Hepatocyte (in vitro differentiated cells): Measurements from ENCODE around the gene GIMAP5.

ENCODE experiments used
- CTCF ChIP-seq: fragments of 200-600 bp; sonication (generic); IDR thresholded peaks from 2 replicates; pipeline ENCODE4 v1.5.1; 2016; ENCODE audit warnings: antibody characterized with exemption, mild to moderate bottlenecking; ENCODE audit not compliant: poor library complexity
- EZH2 ChIP-seq: fragments of 200-600 bp; sonication (generic); IDR thresholded peaks from 2 replicates; pipeline ENCODE4 v1.6.1; 2016; ENCODE audit warnings: antibody characterized with exemption, mild to moderate bottlenecking, borderline replicate concordance
- EZH2phosphoT487 ChIP-seq: fragments of 200-600 bp; sonication (generic); IDR thresholded peaks from one replicate; pipeline ENCODE4 v1.6.1; 2018; ENCODE audit warnings: antibody characterized with exemption, mild to moderate bottlenecking, low read depth, moderate library complexity; ENCODE audit not compliant: unreplicated experiment, severe bottlenecking

GRCh38 chr7:150756166-150756565 lies 18.9 kb downstream of the GIMAP5 start:
- TF ChIP-seq CTCF (no peak), EZH2 (no peak), EZH2phosphoT487 (no peak)
